Measurements from ENCODE around the gene C8G. TPM values are rescaled to one million over a fixed set of nuclear protein-coding genes. Genes with fewer than 3 reads are reported as not detected.
A peak's percentile ranks its signal among the peaks of the same experiment; 100 is the strongest.

The C8G gene
- total RNA-seq, 1 donor from 2014 or later, result 1.1 TPM

- H3K36me3 ChIP-seq, result peaks cover 17% of the 10 kb centered on the region
- peaks cover 12% of the 10 kb centered on the region for H3K4me1 ChIP-seq
- ATAC-seq (no peak), DNase-seq (no peak)
- H3K4me3 ChIP-seq, result no peak overlapping the region
- TF ChIP-seq CTCF (IDR thresholded peaks at IDR 0.05), result no peak
- H3K27me3 ChIP-seq, result no peaks in the 10 kb centered on the region
- no peak overlapping the region for H3K27ac ChIP-seq
- H3K9me3 ChIP-seq, result no peaks in the 10 kb centered on the region
- intact Hi-C loops (cut with DNase I), result no loop called here
Measured at GRCh38 chr9:136907011-136907914, 37.8 kb upstream of the C8G start.

- Histone ChIP-seq H3K4me1 (no peaks in the 10 kb centered on the region), H3K9me3 (no peaks in the 10 kb centered on the region), H3K4me3 (no peak overlapping the region), H3K36me3 (peaks cover 36% of the 10 kb centered on the region), H3K27ac (no peak overlapping the region), H3K27me3 (no peaks in the 10 kb centered on the region)
- no peak for ATAC-seq
- DNase-seq, result no peak
- no peak for TF ChIP-seq CTCF (IDR thresholded peaks at IDR 0.05)
- intact Hi-C loops (cut with DNase I), result no loop called here
Measured at GRCh38 chr9:136910197-136910900, 34.7 kb upstream of the C8G start.

DNA sequence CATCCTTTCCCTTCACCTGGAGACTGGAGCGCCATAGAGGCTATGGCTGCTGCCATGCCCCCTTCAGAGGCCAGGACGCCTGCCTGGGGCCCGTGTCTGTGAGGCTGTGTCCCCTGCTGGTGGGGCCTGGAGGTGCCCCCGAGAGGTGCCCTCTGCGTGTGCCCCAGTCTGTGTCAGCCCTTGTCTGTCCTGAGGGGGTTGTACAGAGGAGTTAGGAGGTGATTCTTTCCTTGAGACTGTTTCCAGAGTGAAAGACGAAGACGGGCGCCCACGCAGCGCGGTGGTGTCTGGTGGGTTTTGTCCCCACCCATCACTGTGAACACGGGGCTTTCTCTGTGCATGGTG is 34.2 kb upstream of the C8G start:
- Histone ChIP-seq H3K4me3 (no peak overlapping the region), H3K9me3 (no peaks in the 10 kb centered on the region), H3K27me3 (no peaks in the 10 kb centered on the region), H3K36me3 (peaks cover 36% of the 10 kb centered on the region), H3K4me1 (no peaks in the 10 kb centered on the region), H3K27ac (no peak overlapping the region)
- intact Hi-C loops (cut with DNase I), result no loop called here
- DNase-seq (no peak), ATAC-seq (peak; percentile 38)
- TF ChIP-seq CTCF (IDR thresholded peaks at IDR 0.05), result no peak

GRCh38 chr9:136913701-136914438 is 31.2 kb upstream of the C8G start:
- Histone ChIP-seq H3K4me1 (no peaks in the 10 kb centered on the region), H3K27ac (no peak overlapping the region), H3K4me3 (no peak overlapping the region), H3K9me3 (no peaks in the 10 kb centered on the region), H3K27me3 (no peaks in the 10 kb centered on the region), H3K36me3 (peaks cover 43% of the 10 kb centered on the region)
- intact Hi-C loops (cut with DNase I), result no loop called here
- TF ChIP-seq CTCF (IDR thresholded peaks at IDR 0.05), result no peak
- ATAC-seq (no peak), DNase-seq (no peak)

DNA sequence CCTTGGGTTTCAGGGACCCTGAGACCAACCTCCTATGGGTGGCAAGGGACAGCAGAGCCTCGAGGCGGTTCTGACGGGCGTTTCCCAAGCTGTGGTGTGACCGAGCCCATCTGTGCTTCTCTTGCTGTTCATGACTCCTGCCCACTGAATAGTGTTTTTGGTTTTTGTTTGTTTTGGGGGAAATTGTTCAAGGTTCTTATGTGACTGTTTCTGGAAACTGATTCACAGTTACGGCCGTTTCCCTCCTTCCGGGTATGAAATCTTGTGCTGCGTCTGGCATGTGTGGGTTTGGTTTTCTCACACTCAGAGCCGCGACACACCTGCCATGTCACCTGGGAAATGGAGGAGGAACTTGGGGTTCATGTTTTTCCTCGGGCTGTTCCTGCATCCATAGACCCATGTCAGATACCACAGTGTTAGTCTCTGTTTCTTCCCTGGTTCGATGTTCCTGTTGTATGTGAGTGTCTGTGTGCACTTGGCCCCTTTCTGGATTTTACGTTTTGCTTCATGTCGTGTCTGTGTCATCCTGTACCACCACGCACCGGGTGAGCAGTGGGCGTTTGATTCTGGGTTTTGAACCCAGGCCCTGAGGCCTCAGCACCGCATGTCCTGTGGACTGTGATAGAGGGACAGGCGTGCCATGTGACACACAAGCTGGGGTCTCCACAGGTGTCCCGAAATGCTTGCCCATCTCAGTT is 29.3 kb upstream of the C8G start:
- intact Hi-C loops (cut with DNase I), result no loop called here
- H3K27me3 ChIP-seq, result no peaks in the 10 kb centered on the region
- ATAC-seq (no peak), DNase-seq (no peak)
- no peak for TF ChIP-seq CTCF (IDR thresholded peaks at IDR 0.05)
- H3K36me3 ChIP-seq, result peaks cover 56% of the 10 kb centered on the region
- H3K4me1 ChIP-seq, result no peaks in the 10 kb centered on the region
- no peaks in the 10 kb centered on the region for H3K9me3 ChIP-seq
- H3K27ac ChIP-seq, result no peak overlapping the region
- no peak overlapping the region for H3K4me3 ChIP-seq
